GM18517 (cell line): ENCODE results near the gene ADAM12.

Experiments
- ATAC-seq: cut with Tn5 transposase; IDR thresholded peaks from one replicate; pipeline ENCODE4 v1.9.1; 2021; ENCODE audit warnings: mild to moderate bottlenecking, moderate library complexity; ENCODE audit not compliant: unreplicated experiment

The ADAM12 gene

DNA sequence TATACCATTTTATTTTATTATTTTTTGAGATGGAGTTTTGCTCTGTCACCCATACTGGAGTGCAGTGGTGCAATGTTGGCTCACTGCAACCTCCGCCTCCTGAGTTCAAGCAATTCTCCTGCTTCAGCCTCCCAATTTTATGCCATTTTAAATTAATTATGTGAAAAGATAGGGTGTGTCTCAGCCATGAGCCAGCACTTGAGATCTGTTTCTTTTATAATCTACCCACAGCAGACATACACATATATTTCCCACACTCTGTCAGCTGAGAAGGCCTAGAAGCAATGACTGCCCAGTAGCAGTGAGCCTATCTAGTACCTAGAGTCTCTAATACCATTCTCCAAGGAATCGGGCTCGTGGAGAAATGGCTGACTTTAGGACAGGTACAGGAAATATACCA is 70.5 kb downstream of the ADAM12 start:
- ATAC-seq = no peak

DNA sequence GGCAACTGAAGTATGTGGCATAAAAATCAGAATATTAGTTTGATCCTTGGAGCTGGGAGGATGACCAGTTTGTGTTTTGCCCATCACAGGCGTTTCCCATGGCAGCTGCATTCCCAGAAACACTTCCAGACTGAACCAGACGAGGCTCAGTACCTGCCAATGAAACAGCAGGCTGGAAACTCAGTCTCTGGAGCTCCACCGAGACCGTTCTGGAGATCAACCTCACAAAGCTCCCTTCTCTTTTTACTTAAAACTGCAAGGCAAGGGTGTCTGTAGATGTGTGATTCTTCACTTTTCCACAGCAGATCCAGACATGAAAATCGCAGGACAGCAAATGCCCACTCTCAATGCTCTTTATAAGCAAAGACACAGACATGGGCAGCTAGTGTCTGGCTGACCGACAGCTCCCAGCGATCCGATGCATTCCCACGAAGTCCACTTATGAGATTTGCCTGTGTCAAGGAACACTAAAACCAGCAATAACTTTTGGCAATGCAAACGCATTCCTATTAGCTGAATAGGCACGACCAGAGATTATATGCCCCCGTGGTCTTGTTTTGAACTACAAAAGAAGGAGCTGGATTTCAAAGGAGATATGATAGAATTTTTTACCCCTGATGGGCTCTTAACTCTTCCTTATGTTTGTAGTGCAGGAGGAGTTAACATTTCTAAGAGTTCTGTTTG is 72.6 kb downstream of the ADAM12 start:
- no peak for ATAC-seq

DNA sequence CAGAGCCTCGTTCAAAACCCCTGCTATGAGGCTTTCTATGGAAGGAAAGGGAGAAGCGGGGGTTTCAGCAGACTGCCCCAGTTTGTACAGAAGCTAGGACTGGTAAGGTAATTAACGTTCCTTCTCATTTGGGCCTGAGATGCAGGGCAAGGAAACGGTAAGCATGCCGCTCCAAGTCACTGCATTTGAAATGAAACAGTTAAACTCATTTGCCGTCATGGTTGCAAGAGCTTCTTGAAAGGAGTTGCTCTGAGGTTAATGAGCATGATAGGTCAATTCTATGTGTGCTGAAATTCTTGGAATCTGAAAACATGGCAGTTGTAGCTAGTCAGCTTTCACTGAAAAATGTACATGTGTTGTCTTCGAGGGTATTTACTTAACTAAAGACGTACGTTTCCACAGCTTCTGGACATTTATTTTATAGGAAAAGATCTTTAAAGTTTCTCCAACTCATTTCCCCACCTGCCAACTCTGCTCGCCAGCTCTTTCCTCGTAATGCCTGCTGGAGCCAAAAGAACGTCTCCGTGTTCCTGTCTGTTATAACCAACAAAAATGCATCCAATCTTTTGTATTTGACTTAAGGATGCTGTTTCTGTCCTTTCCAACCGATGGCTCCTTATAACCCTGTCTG is 73.3 kb downstream of the ADAM12 start:
- no peak for ATAC-seq

DNA sequence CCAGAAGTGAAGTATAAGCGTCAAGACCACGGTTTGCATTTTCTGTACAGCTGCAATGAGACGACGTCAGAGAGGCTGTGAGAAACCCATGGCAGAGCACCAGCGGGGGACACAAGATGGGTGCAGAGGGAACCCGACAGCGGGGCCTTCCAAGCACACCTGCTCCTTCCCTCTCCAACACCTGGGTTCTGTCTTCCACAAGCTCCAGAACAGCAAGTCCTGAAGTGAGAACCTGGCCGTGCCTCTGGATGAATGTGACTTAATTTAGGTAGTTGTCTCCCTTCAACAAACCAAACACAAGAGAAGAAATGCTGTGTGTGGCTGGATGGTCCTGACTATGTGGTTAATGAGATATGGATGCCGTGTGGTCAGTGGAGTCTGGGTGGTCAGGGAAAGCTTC is 76.1 kb downstream of the ADAM12 start:
- ATAC-seq = no peak

DNA sequence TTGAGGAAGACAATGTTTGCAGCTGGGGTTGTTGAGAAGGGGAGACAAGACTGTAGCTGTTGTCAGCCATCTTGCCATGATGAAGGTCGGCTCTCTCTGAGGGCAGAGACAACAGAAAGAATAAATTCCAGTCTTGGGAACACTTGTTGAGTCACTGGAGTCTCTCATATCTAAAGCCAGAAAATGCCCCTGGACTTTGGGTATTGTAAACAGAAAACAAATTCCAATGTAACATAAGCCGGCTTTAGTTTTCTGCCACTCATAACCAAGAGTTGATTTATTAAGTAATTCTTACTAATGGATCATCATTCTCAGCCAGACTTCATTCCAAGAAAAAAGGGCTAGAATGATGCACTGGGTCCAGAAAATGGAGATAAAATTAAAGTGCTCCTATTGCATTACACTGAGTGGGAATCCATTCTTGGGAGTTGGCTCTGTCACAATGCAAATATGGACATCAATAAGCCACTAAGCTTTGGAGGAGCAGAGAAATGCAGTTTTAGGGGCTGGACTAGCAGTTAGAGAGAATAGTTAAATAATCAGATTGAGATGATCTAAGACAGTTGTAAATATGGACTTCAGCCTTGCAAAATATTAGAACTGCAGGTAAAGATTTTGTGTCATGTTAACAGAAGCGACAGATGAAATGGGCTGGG is 78.9 kb downstream of the ADAM12 start:
- no peak for ATAC-seq

DNA sequence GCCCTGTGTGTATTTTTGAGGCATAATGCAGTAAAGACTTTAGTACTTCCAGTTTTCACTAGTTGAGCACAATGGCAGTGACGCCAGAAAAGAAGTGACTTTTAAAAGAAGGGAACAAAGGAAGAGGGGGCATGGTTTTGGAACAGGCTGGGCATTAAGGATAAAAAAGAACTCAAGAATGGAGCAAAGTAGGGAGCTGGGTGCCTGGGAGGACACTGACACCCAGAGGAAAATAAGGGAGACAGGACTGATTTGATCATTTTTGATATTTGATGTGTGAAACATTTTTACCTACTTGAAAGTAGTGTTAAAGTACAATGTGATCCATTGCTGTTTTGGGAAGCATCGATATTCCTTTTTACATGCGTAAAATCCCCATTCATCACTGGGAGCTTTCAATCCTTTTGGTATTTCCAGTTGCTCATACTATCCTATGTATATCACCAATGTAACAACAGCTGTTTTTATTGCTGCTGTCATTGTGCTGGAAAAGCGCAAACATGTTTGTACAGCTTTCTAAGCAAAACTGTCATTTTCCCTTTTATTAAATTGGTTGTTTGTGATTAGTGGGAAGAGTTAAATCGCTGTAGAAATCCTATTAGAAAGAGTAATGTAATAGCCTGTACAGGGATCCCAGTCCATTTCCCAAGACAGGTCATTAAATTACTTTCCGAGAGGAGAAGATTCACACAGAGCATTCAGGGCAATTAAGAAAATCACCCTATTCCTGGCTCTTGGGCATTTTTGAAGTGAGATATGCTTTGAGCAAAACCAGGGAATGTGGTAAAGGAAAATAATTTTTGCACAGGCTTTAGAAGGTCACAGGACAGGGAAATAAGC is 85.2 kb downstream of the ADAM12 start:
- no peak for ATAC-seq

DNA sequence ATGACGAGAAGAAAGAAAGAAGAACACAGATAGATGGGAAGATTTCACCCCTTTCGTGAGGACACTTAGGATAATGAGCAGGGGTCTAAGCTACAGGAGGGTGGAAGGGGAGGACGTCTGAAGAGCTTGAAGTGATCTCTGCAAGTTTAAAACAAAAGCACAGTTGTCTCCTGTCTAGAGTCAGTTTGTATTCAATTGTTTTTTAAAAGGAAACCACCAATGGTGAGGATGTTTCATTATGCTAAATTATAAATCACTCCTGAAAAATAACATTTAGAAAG is 85.9 kb downstream of the ADAM12 start:
- no peak for ATAC-seq

DNA sequence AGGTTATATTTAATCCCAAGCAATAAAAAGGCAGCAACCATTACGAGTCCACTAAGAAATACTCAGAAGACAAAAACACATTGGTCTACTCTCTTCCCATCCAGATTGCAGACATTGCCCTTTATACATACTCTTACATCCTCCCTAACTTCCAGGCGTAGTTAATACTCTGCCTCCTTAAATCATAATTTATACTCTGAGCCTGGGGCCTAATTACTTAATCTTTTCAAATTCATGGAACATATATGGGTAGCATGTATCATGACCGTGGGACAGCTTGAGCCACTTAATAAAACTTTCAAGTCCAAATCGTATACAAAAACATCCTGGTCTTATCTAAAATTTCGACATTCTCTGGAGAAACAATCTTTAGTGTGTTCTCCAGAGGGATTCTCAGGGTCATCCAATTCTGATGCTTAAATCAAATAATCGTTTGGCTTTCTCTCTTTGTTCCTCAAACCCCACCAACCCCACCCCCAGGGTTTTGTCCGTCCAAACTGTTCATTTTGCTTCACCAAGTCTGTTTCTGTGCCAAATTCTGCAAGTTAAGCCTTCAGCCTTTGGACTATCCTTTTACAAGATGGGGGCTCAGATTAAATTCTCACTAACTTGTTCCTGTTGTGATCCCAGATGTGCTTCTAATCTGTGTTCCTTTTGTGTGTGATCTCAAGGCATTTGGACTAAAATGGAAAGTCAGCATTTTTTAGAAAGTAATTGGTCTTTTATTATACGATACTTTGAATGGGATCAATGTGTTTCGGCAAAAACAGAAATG is 86.4 kb downstream of the ADAM12 start:
- ATAC-seq = no peak

DNA sequence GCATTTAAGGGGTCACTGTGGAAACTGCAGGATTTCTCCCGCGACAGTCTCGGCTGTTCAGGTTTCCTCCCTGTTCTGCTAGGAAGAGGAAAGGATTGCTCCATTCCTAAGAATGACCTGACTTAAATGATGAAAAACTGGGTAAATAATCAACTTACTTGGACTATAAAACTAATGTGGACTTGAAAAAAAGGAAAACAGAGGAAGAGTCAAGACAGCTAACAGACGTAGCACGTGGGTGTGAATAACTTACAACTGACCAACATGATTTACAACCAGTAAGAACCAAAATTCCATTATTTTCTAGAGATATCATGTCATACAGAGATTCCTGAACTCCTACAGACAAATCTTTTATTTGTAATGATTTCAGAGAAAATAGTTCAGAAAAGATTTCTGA is 93.8 kb downstream of the ADAM12 start:
- ATAC-seq = no peak

DNA sequence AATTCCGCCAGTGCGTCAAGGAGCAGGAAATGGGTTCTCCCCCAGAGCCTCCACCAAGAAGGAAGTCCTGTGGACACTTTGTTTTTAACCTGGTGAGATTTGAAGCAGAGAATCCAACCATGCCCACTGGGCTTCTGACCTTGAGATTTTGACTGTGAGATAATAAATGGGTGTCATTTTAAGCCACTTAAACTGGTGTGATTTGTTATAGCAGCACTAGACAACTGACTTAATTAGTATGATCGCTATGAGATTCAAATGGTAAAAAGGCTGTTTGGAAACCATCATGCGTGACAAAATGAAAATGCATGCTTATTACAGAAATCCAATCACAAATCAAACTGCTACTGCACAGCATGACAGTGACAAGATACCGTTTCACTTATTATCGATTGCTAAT is 98.0 kb downstream of the ADAM12 start:
- no peak for ATAC-seq

DNA sequence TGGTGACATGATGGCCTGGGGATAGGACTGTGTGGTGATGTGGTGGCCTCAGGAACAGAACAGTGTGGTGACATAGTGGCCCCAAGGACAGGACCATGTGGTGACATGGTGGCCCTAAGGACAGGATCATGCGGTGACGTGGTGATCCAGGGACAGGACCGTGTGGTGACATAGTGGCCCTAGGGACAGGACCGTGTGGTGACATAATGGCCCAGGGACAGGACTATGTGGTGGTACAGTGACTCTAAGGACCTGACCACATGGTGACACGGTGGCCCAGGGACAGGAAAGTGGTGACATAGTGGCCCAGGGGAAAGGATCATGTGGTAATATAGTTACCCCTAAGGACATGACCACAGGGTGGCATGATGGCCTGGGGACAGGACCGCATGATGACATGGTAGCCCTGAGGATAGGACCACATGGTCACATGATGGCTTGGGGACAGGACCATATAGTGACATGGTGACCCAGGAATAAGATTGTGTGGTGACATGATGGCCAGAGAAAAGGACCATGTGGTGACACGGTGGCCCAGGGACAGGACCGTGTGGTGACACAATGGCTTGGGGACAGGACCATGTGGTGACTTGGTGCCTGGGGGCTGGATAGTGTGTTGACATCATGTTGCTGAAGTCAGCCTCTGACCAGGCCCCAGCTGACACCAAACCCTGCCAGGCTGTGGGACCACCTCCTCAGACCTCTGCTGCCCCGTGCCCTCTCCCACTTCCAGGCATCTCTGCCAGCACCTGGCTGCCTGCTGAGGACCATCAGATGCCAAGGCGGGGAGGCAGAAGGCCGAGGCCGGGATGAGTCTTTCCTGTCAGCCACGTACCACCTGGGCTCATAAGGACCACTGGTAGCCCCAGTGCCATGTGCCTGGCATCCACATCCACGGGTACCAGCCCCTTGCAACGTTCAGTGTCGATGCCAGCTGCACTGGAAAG is 99.5 kb downstream of the ADAM12 start:
- ATAC-seq = no peak

DNA sequence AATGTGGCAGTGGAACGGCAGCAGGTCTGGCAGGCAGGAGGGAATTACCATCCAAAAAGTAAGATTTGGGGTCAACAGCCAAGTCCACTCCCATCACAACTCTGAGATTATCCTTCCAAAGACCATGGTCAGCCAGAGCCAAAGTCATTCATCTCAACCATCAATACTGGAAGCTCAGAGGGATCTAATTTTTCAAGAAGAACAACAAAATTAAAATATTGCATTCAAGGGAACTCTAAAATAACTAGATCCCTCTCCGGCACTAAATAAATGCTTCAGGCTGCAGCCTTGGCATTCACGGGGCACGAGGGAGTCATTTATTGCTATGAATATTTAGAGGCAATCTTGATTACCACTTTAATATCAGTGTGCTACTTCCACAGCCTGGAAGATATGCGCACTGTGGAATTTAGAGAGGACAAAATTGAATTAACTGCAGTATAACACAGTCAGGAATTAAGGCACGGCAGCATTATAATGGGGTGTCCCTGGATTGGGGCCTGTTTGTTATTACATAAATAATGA is 102.0 kb downstream of the ADAM12 start:
- ATAC-seq = no peak

DNA sequence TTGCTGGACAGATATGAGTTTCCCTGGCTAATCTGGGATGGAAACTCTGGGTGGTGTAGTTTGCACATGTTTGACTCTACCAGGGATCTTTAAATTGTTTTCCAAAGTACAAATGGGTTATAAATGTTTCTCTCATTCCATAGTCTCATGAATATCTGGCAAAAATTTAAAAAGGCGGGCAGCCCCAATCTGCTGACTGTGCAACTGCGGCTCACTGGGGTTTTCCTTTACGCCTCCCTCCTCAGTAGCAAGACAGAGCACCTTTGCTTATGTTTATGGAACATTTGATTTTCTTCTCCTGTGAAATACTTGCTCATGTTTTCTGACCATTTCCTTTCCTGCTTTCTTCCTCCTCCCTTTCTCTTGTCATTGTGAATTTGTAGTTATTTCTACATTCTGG is 105.0 kb downstream of the ADAM12 start:
- no peak for ATAC-seq

DNA sequence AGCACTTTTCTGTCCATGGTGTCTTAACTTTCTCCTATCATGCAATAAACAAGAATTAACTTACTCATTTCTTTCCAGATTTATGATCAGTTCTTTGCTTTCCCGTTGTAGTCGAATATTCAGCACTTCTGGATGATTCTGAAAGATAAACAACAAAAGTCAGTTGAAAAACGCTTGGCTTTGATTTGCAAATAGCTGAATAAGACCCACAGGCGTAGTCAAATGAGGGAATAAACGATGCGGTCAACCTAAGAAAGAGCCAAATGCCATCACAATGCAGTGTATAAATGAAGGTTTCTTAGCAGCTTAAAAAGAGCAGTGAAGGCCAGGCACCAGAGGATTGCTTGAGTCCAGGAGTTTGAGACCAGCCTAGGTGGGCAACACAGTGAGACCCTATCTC is 109.4 kb downstream of the ADAM12 start:
- no peak for ATAC-seq

DNA sequence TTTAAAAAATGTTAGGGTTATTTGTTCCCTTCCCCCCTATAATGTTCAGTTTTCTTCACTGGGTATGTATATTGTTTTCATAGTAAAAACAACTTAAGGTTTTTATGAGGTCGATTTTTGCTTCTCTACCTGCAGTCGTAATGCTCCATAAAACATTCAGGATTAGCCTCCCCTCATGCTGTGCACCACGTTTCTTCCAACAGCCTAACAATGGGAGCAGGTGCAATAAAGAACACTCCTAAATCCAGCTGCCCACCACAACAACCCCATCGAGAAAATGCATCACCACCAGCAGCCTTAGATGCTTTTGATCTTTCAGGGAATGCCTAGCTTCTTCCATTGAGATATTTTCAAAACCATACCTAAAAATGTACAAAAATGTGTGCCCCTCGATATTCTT is 111.1 kb downstream of the ADAM12 start:
- no peak for ATAC-seq

DNA sequence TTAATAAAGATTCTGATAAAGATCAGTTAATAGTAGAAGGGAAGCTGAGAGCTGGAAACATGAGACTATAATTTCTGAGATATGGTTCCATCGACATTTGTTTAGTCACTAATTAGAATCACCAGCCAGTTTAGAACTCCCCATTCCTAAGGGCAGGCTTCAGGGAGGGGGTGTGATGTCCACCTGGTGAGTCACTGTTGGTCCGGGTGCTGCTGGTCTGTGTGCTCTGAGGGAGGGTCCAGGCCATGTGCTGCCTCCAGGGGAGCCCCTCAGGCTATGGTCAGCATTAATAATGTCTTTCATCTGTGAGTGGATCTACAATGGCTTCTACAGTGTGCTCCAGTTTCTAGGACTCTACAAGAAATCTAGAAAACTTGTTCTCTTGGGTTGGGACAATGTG is 115.8 kb downstream of the ADAM12 start:
- ATAC-seq = no peak

DNA sequence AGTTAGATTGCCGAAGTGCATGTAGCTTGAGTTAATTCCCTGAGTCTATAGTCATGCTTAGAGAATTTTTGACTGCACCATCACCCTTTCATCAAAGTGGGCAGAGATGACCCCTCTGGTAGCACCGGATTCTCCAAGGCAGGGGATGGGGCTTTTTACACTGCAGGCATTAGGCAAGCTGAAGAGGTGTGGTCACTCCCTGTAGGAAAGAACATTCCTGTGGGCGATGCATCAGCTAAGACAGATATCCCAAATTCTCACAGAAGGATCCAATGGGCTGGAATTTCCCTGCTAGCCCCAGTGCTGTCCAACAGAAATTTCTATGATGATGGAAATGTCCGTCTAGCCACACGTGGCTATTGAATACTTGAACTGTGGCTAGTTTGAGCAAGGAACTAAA is 118.2 kb downstream of the ADAM12 start:
- no peak for ATAC-seq

DNA sequence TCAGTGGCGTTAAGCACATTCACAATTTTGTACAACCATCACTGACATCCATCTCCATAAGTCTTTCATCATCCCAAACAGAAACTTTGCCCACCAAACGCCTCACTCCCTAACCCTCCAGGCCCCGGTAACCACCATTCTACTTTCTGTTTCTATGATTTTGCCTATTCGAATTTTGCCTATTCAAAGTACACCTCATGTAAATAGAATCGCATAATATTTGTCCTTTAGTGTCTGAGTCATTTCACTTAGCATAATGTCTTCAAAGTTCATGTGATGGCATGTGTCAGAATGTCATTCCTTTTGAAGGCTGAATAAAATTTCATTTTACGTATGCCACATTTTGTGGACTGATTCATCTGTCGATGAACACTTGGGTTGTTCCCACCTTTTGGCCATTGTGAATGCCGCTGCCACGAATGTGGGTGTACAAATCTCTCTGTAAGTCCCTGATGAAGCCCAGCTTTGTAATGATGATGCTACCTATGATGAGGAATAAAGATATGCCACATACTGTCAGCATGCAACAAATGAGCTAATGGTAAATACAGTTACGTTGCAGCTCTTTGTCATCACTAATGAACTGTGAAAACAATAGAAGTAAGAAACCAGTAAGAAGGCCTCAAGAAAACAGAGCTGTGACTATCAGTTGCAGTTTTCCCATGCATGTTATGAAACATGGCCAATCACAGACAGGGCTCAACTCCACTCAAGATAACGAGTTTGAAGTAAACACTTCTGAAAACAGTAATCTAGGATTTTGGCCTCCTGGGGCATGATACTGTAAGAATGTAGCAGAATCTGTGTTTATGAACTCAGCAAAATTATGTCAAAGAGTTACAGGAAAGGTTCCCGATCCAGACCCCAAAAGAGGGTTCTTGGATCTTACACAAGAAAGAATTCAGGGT is 120.0 kb downstream of the ADAM12 start:
- no peak for ATAC-seq
